Chondrocyte (in vitro differentiated cells): ENCODE results near the gene BAD. TPM values are rescaled to one million over a fixed set of nuclear protein-coding genes. Genes with fewer than 3 reads are reported as not detected.

ENCODE experiments used
- DNase-seq: peaks from one replicate; pipeline ENCODE4 v3.0.0; 2021; ENCODE audit warnings: mixed read lengths, low spot score
- H3K27ac Mint-ChIP-seq: one replicate; pipeline ENCODE4 v1.8.0; 2021; ENCODE audit warnings: mild to moderate bottlenecking, moderate library complexity, mixed read lengths; ENCODE audit not compliant: unreplicated experiment
- H3K27me3 Mint-ChIP-seq: 2 replicates; pipeline ENCODE4 v1.8.0; 2021; ENCODE audit warnings: low read depth, mixed read lengths
- H3K36me3 Mint-ChIP-seq: 2 replicates; pipeline ENCODE4 v1.8.0; 2021; ENCODE audit warnings: low read depth, mixed read lengths
- H3K4me1 Mint-ChIP-seq: 2 replicates; pipeline ENCODE4 v1.8.0; 2021; ENCODE audit warnings: low read depth, mild to moderate bottlenecking, mixed read lengths
- H3K4me3 Mint-ChIP-seq: one replicate; pipeline ENCODE4 v1.8.0; 2021; ENCODE audit warnings: mild to moderate bottlenecking, moderate library complexity, mixed read lengths; ENCODE audit not compliant: unreplicated experiment
- H3K9me3 Mint-ChIP-seq: 2 replicates; pipeline ENCODE4 v1.8.0; 2021; ENCODE audit warnings: low read depth, mixed read lengths
- total RNA-seq: library from RNA; stranded (reverse); gene quantifications from 3 replicates; pipeline ENCODE4 v1.2.1, GENCODE V29; 2021
- TF ChIP-seq, protein P1 (sequence below): fragments of 200-600 bp; sonication (generic); IDR thresholded peaks from 2 replicates; pipeline ENCODE4 v1.5.0; 2021; ENCODE audit warnings: antibody characterized with exemption, mild to moderate bottlenecking, moderate library complexity

The BAD gene
- total RNA-seq, 1 donor from 2014 or later = 56.8 TPM

DNA sequence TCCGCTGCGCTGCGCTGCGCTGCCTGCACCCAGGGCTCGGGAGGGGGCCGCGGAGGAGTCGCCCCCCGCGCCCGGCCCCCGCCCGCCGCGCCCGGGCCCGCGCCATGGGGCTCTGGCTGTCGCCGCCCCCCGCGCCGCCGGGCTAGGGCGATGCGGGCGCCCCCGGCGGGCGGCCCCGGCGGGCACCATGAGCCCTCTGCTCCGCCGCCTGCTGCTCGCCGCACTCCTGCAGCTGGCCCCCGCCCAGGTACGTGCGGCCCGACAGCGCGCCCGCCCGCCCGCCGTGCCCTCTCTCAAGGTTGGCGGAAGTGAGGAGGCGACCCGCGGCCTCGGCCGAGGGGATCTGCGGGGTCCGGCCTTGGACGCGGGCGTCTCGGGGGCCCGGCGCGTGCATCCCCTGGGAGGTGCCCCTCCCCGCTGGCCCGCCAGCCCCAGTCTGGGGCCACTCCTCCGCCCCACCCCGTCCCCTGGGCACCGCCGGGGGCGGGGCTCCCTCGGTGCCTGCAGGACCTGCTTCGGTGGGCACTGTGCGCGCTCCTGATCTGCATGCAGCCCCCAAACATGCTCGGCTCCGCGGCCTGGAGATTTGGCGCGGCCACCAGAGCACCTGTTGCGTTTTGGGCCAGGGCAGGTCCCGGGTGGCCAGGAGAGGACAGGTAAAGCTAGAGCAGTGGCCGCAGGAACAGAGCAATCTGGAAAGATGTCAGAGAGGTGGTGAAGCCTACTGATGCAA, 49.7 kb downstream of the BAD start:
- DNase-seq = peak; percentile 81
- Mint-ChIP-seq H3K27me3 (no peaks in the 10 kb centered on the region), H3K36me3 (peaks cover 7% of the 10 kb centered on the region), H3K9me3 (no peaks in the 10 kb centered on the region), H3K4me3 (peak overlapping the region; percentile 81), H3K27ac (peak overlapping the region; percentile 79), H3K4me1 (peaks cover 42% of the 10 kb centered on the region)
- TF ChIP-seq, protein P1, sequence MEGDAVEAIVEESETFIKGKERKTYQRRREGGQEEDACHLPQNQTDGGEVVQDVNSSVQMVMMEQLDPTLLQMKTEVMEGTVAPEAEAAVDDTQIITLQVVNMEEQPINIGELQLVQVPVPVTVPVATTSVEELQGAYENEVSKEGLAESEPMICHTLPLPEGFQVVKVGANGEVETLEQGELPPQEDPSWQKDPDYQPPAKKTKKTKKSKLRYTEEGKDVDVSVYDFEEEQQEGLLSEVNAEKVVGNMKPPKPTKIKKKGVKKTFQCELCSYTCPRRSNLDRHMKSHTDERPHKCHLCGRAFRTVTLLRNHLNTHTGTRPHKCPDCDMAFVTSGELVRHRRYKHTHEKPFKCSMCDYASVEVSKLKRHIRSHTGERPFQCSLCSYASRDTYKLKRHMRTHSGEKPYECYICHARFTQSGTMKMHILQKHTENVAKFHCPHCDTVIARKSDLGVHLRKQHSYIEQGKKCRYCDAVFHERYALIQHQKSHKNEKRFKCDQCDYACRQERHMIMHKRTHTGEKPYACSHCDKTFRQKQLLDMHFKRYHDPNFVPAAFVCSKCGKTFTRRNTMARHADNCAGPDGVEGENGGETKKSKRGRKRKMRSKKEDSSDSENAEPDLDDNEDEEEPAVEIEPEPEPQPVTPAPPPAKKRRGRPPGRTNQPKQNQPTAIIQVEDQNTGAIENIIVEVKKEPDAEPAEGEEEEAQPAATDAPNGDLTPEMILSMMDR = peak; percentile 21

DNA sequence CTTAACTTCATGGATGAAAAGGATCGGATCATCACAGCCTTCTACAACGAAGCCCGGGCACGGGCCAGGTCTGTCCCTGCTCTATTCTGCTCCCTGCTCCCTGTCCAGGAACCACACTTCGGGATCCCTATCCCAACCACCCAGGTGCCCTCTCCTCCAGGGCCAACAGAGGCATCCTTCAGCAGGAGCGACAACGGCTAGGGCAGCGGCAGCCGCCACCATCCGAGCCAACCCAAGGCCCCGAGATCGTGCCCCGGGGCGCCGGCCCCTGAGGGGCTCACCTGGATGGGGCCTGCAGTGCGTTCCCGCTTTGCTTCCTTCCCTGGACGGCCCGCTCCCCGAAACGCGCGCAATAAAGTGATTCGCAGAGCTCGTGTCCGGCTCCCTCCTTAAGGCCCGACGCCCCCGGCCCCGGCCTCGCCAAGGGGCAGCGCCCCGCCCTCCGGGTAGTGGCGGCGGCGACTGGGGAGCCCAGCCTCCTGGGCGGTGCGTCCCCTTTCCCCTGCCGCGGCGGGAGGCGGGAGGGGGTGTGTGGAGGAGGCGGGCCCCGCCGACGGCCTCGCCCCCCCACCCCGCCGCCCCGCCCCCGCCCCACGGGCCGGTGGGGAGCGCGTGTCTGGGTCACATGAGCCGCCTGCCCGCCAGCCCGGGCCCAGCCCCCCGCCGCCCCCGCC, 50.4 kb downstream of the BAD start, which contains the start of gene VEGFB:
VEGFB (plus strand) TSS at position 672 of the 674 bp plus-strand sequence. CDS start 250 bp downstream, outside the sequence.
- Mint-ChIP-seq H3K4me3 (peak within 1 kb of the TSS; percentile 81), H3K27ac (peak within 1 kb of the TSS; percentile 79), H3K36me3 (peaks cover 7% of the 10 kb centered on the region), H3K9me3 (no peaks in the 10 kb centered on the region), H3K4me1 (peaks cover 45% of the 10 kb centered on the region), H3K27me3 (no peaks in the 10 kb centered on the region)
- DNase-seq = no peak
- TF ChIP-seq, protein P1 = no peak

DNA sequence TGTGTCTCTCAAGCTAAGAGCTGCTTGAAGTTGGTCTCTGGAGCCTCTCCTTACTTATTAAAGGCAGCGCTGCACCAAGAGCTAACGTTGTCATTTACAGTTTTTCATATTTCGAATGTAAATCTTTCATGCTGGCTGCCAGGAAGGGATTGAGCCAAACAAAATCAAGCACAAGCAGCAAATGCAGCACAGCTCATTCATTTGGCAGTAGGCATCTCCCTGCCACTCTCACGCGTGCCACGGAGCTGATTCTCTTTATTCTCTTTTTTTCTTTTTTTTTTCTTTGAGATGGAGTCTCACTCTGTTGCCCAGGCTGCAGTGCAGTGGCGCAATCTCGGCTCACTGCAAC, 51.5 kb downstream of the BAD start:
- peak overlapping the region; percentile 63 for H3K27ac Mint-ChIP-seq
- peaks cover 47% of the 10 kb centered on the region for H3K4me1 Mint-ChIP-seq
- H3K36me3 Mint-ChIP-seq = peaks cover 5% of the 10 kb centered on the region
- H3K4me3 Mint-ChIP-seq = no peak overlapping the region
- no peaks in the 10 kb centered on the region for H3K27me3 Mint-ChIP-seq
- TF ChIP-seq, protein P1 = no peak
- DNase-seq = no peak
- H3K9me3 Mint-ChIP-seq = no peaks in the 10 kb centered on the region

DNA sequence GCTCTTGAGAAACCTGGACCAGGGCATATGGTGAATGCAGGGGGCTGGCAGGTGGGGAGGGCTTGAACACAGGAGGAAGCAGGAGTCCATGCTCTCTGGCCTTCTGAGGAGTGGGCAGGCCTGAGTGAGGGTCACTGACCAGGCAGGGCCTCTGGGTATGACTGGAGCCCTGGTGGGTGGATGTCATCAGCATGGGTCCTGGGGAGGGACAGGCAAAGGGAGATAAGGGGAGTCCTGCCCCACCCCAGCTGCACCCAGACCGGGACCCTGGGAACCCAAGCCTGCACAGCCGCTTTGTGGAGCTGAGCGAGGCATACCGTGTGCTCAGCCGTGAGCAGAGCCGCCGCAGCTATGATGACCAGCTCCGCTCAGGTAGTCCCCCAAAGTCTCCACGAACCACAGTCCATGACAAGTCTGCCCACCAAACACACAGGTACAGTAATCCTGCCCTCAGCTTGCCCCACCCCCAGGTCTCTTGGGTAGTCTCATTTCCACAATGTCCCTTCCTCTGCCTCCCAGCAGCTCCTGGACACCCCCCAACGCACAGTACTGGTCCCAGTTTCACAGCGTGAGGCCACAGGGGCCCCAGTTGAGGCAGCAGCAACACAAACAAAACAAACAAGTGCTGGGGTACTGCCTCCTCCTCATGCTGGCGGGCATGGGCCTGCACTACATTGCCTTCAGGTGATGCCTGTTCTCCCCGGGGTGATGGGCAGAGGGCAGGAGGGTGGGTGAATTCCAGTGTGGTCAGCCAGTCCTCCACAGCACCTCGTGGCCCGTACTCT, 52.1 kb downstream of the BAD start:
- H3K4me3 Mint-ChIP-seq = peak overlapping the region; percentile 31
- H3K27me3 Mint-ChIP-seq = no peaks in the 10 kb centered on the region
- no peaks in the 10 kb centered on the region for H3K9me3 Mint-ChIP-seq
- DNase-seq = no peak
- peaks cover 3% of the 10 kb centered on the region for H3K36me3 Mint-ChIP-seq
- TF ChIP-seq, protein P1 = no peak
- peak overlapping the region; percentile 63 for H3K27ac Mint-ChIP-seq
- peaks cover 53% of the 10 kb centered on the region for H3K4me1 Mint-ChIP-seq

DNA sequence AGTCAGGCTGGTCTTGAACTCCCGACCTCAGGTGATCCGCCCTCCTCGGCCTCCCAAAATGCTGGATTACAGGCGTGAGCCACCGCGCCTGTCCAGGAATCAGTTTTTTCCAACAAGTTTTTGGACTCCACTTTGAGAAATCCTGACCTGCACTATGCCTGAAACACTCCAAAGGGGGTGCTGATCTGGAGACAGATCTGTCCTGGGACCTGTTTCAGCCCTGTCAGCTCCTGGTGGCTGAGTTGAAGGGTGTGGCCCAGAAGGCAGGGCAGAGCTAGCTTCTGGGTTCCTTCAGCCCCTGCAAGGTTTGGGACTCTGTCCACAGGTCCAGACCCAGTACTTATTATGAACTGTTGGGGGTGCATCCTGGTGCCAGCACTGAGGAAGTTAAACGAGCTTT, 52.9 kb downstream of the BAD start:
- Mint-ChIP-seq H3K4me3 (peak overlapping the region; percentile 75), H3K4me1 (peaks cover 61% of the 10 kb centered on the region), H3K9me3 (no peaks in the 10 kb centered on the region), H3K27ac (peak overlapping the region; percentile 41), H3K27me3 (no peaks in the 10 kb centered on the region), H3K36me3 (no peaks in the 10 kb centered on the region)
- DNase-seq = no peak
- TF ChIP-seq, protein P1 = no peak
